Gastroesophageal sphincter (tissue), 4 donors: ENCODE data around the gene RASGRP1. TPM values are rescaled to one million over a fixed set of nuclear protein-coding genes. Genes with fewer than 3 reads are reported as not detected.

Experiments used
- ATAC-seq: fragments of 150-250 bp; one replicate; pipeline ENCODE4 v1.9.1; 2016; ENCODE audit warnings: mild to moderate bottlenecking, moderate library complexity
- H3K27ac ChIP-seq, 4 donors: fragments of 200-600 bp; sonication (generic) in 3 of 4; 1 replicate in 3 of 4; 2 replicates in 1 of 4; pipeline ENCODE4 v1.5.1; 2016 to 2019
- H3K27me3 ChIP-seq: fragments of 200-600 bp; sonication (generic); one replicate; pipeline ENCODE4 v1.5.1; 2019
- H3K36me3 ChIP-seq, 2 donors: fragments of 200-600 bp; sonication (generic); one replicate each; pipeline ENCODE4 v1.5.1; 2019; ENCODE audit warnings: control low read depth in 1 of 2
- H3K4me1 ChIP-seq, 3 donors: fragments of 200-600 bp; sonication (generic); 1 replicate in 2 of 3; 2 replicates in 1 of 3; pipeline ENCODE4 v1.5.1; 2016 to 2019; ENCODE audit warnings: control low read depth in 2 of 3
- H3K4me3 ChIP-seq, 2 donors: fragments of 200-600 bp; sonication (generic); one replicate each; pipeline ENCODE4 v1.5.1; 2019; ENCODE audit warnings: mild to moderate bottlenecking in 1 of 2, moderate library complexity in 1 of 2
- H3K9me3 ChIP-seq, 3 donors: fragments of 200-600 bp; sonication (generic); one replicate each; pipeline ENCODE4 v1.5.1; 2017 to 2019; ENCODE audit warnings: control low read depth in 2 of 3
- CTCF ChIP-seq, 4 experiments: fragments of 200-600 bp in 2 of 4; fragments of 450-650 bp in 2 of 4; sonication (generic) in 1 of 4; IDR thresholded peaks; one replicate each; pipeline ENCODE4 v1.5.1; 2017 to 2019; ENCODE audit warnings: antibody characterized with exemption in 4 of 4, mild to moderate bottlenecking in 2 of 4, moderate library complexity in 2 of 4
- EP300 ChIP-seq: sonication (generic); formaldehyde crosslinking; IDR thresholded peaks from one replicate; pipeline ENCODE4 v1.6.1; 2017; ENCODE audit warnings: antibody characterized with exemption, mild to moderate bottlenecking
- POLR2A ChIP-seq, 2 donors: fragments of 450-650 bp; IDR thresholded peaks; one replicate each; pipeline ENCODE4 v1.6.1; 2017; ENCODE audit warnings: antibody characterized with exemption in 2 of 2, mild to moderate bottlenecking in 2 of 2, moderate library complexity in 1 of 2
- POLR2AphosphoS5 ChIP-seq: sonication (generic); formaldehyde crosslinking; IDR thresholded peaks from one replicate; pipeline ENCODE4 v1.6.1; 2017; ENCODE audit warnings: antibody characterized with exemption
- WGBS, 2 donors: methylation state at CpG; one replicate each; pipeline ENCODE4 v1.1.5; 2018; ENCODE audit warnings: low coverage in 1 of 2; 5-methylcytosine and 5-hydroxymethylcytosine counted together
- total RNA-seq, 4 donors: library from RNA; depleted of rRNA; stranded (reverse); fragments of >200 nt; gene quantifications; one replicate each; pipeline ENCODE4 v1.1.0, GENCODE V29; 2016

The RASGRP1 gene
- total RNA-seq, 4 donors from 2014 or later = 0.16 to 0.81 (median 0.55) TPM

- WGBS, 2 donors = 100% methylated on average over 1 of the region's 1 CpG; no CpG with 5 or more reads in 1 of the 2 donors
- no peaks in the 10 kb centered on the region for H3K27me3 ChIP-seq
- no peaks in the 10 kb centered on the region for H3K9me3 ChIP-seq
- H3K36me3 ChIP-seq = no peaks in the 10 kb centered on the region
- H3K4me1 ChIP-seq = no peaks in the 10 kb centered on the region
- no peak overlapping the region for H3K4me3 ChIP-seq
- ATAC-seq = no peak
- H3K27ac ChIP-seq = no peak overlapping the region
- TF ChIP-seq POLR2A (IDR thresholded peaks at IDR 0.05) (no peak), CTCF (IDR thresholded peaks at IDR 0.05) (no peak), POLR2AphosphoS5 (no peak), EP300 (no peak)
Measured at GRCh38 chr15:38499651-38500050, 65.0 kb downstream of the RASGRP1 start.

- WGBS, 2 donors = 88 to 90% methylated on average over 1 of the region's 1 CpG
- TF ChIP-seq EP300 (no peak), CTCF (IDR thresholded peaks at IDR 0.05) (no peak), POLR2AphosphoS5 (no peak), POLR2A (IDR thresholded peaks at IDR 0.05) (no peak)
- H3K27ac ChIP-seq = no peak overlapping the region
Measured at GRCh38 chr15:38496151-38496550, 68.5 kb downstream of the RASGRP1 start.

GRCh38 chr15:38490242-38490922, 74.2 kb downstream of the RASGRP1 start:
- Histone ChIP-seq H3K4me3 (no peak overlapping the region), H3K27ac (no peak overlapping the region), H3K4me1 (no peaks in the 10 kb centered on the region), H3K36me3 (peaks cover 0 to 13% of the 10 kb centered on the region in 2 donors), H3K9me3 (no peaks in the 10 kb centered on the region), H3K27me3 (no peaks in the 10 kb centered on the region)
- TF ChIP-seq POLR2AphosphoS5 = no peak
- no peak for TF ChIP-seq POLR2A (IDR thresholded peaks at IDR 0.05)
- no peak for TF ChIP-seq EP300
- TF ChIP-seq CTCF (IDR thresholded peaks at IDR 0.05) = no peak
- 48 to 63% methylated on average over 3 of the region's 3 CpGs for WGBS, 2 donors
- no peak for ATAC-seq

More at GRCh38 chr15:38496151-38496550, 68.5 kb downstream of the RASGRP1 start:
- H3K36me3 ChIP-seq = no peaks in the 10 kb centered on the region
- ATAC-seq = no peak
- H3K9me3 ChIP-seq = no peaks in the 10 kb centered on the region
- no peaks in the 10 kb centered on the region for H3K27me3 ChIP-seq
- no peaks in the 10 kb centered on the region for H3K4me1 ChIP-seq
- no peak overlapping the region for H3K4me3 ChIP-seq

- no peak overlapping the region for H3K27ac ChIP-seq
- TF ChIP-seq CTCF (IDR thresholded peaks at IDR 0.05) (no peak), EP300 (no peak), POLR2A (IDR thresholded peaks at IDR 0.05) (no peak), POLR2AphosphoS5 (no peak)
- H3K4me3 ChIP-seq = no peak overlapping the region
- peaks cover 0 to 25% of the 10 kb centered on the region in 2 donors for H3K36me3 ChIP-seq
- 91 to 100% methylated on average over 1 of the region's 1 CpG for whole genome bisulfite sequencing, 2 donors
- H3K27me3 ChIP-seq = no peaks in the 10 kb centered on the region
- no peaks in the 10 kb centered on the region for H3K4me1 ChIP-seq
- no peak for ATAC-seq
- H3K9me3 ChIP-seq = no peaks in the 10 kb centered on the region
Measured at GRCh38 chr15:38487378-38487777, 77.2 kb downstream of the RASGRP1 start.

GRCh38 chr15:38486936-38487335, 77.7 kb downstream of the RASGRP1 start:
- TF ChIP-seq POLR2A (IDR thresholded peaks at IDR 0.05) (no peak), CTCF (IDR thresholded peaks at IDR 0.05) (no peak)
- no peaks in the 10 kb centered on the region for H3K4me1 ChIP-seq
- H3K4me3 ChIP-seq = no peak overlapping the region
- no peaks in the 10 kb centered on the region for H3K27me3 ChIP-seq
- H3K27ac ChIP-seq = no peak overlapping the region
- WGBS, 2 donors = 59% methylated on average over 2 of the region's 2 CpGs; no CpG with 5 or more reads in 1 of the 2 donors
- no peak for ATAC-seq
- peaks cover 0 to 30% of the 10 kb centered on the region in 2 donors for H3K36me3 ChIP-seq
- no peaks in the 10 kb centered on the region for H3K9me3 ChIP-seq
